Testis (tissue), 3 donors: Measurements from ENCODE around the gene NINL. TPM values are rescaled to one million over a fixed set of nuclear protein-coding genes. Genes with fewer than 3 reads are reported as not detected.
"Not testable (repeated sequence)": the region's sequence is repeated elsewhere in the genome, so short reads cannot be mapped to it uniquely, and the experiment has no call there.

Experiments
- DNase-seq: peaks from one replicate; pipeline ENCODE4 v3.0.0-alpha.2; 2019
- H3K27ac ChIP-seq, 2 donors: fragments of 200-600 bp; sonication (generic); one replicate each; pipeline ENCODE4 v1.5.1; 2019
- H3K27me3 ChIP-seq: fragments of 200-600 bp; sonication (generic); one replicate; pipeline ENCODE4 v1.5.1; 2019
- H3K36me3 ChIP-seq: fragments of 200-600 bp; sonication (generic); one replicate; pipeline ENCODE4 v1.5.1; 2017; ENCODE audit warnings: low read depth; ENCODE audit errors: missing control alignments
- H3K4me1 ChIP-seq: fragments of 200-600 bp; sonication (generic); one replicate; pipeline ENCODE4 v1.5.1; 2019
- H3K4me3 ChIP-seq, 2 donors: fragments of 200-600 bp; sonication (generic); one replicate each; pipeline ENCODE4 v1.5.1; 2017 to 2019
- H3K9me3 ChIP-seq: fragments of 200-600 bp; sonication (generic); one replicate; pipeline ENCODE4 v1.5.1; 2017
- CTCF ChIP-seq, 3 experiments: fragments of 450-650 bp in 2 of 3; fragments of 200-600 bp in 1 of 3; sonication (generic) in 1 of 3; IDR thresholded peaks; one replicate each; pipeline ENCODE4 v1.5.1; 2016 to 2019; ENCODE audit warnings: antibody characterized with exemption in 3 of 3, mild to moderate bottlenecking in 2 of 3, moderate library complexity in 1 of 3
- POLR2A ChIP-seq: fragments of 450-650 bp; IDR thresholded peaks from one replicate; pipeline ENCODE4 v1.6.1; 2017; ENCODE audit warnings: antibody characterized with exemption, mild to moderate bottlenecking, moderate library complexity
- WGBS, 2 donors: methylation state at CpG; one replicate each; pipeline ENCODE4 v1.1.5; 2018; 5-methylcytosine and 5-hydroxymethylcytosine counted together
- intact Hi-C: fragments of 100-400 bp; cut with DNase I; formaldehyde crosslinking; loops from one replicate; pipeline ENCODE4 v1.15.1; 2023; ENCODE audit warnings: low total_unique reads
- polyA plus RNA-seq: library from polyadenylated mRNA; stranded (reverse); fragments of 350-450 nt; fragmentation: Illumina TruSeq; extraction: RNeasy Lipid Tissue Mini Kit (QIAGEN cat#74804); gene quantifications from one replicate; pipeline ENCODE4 v1.2.3, GENCODE V29; 2014; ENCODE audit warnings: low read depth, low replicate concordance; ENCODE audit not compliant: insufficient read depth
- total RNA-seq, 2 donors: library from RNA; depleted of rRNA; stranded (reverse); fragments of >200 nt; gene quantifications; one replicate each; pipeline ENCODE4 v1.2.3, GENCODE V29; 2016

Gene NINL
- total and polyA plus RNA-seq, 3 donors from 2014 or later: 17.9 to 33.4 (median 32.8) TPM

- no peak overlapping the region for H3K4me3 ChIP-seq
- DNase-seq: no peak
- no peak overlapping the region for H3K27ac ChIP-seq
- 72 to 80% methylated on average over 23 to 48 of the region's 52 CpGs for WGBS, 2 donors
- no peaks in the 10 kb centered on the region for H3K4me1 ChIP-seq
- intact Hi-C loops: no loop called here
- H3K36me3 ChIP-seq: no peaks in the 10 kb centered on the region
- TF ChIP-seq CTCF (IDR thresholded peaks at IDR 0.05): no peak
- TF ChIP-seq POLR2A: no peak
- H3K9me3 ChIP-seq: no peaks in the 10 kb centered on the region
- no peaks in the 10 kb centered on the region for H3K27me3 ChIP-seq
These were observed 109.0 kb downstream of the NINL start for GRCh38 chr20:25476106-25477013.

- H3K27me3 ChIP-seq, H3K27ac ChIP-seq, H3K4me3 ChIP-seq, H3K36me3 ChIP-seq, H3K9me3 ChIP-seq, intact Hi-C loops, H3K4me1 ChIP-seq, DNase-seq: not testable (repeated sequence)
- 96 to 98% methylated on average over 2 of the region's 2 CpGs for WGBS, 2 donors
These were observed 112.0 kb downstream of the NINL start for GRCh38 chr20:25473297-25473696.

GRCh38 chr20:25471020-25471419, 114.3 kb downstream of the NINL start:
- TF ChIP-seq CTCF (IDR thresholded peaks at IDR 0.05) (no peak), POLR2A (no peak)
- intact Hi-C loops: no loop called here
- WGBS, 2 donors: 95 to 97% methylated on average over 7 of the region's 7 CpGs
- H3K27me3 ChIP-seq: no peaks in the 10 kb centered on the region
- H3K4me1 ChIP-seq: no peaks in the 10 kb centered on the region
- DNase-seq: no peak
- no peak overlapping the region for H3K4me3 ChIP-seq
- no peak overlapping the region for H3K27ac ChIP-seq
- H3K36me3 ChIP-seq: no peaks in the 10 kb centered on the region
- no peaks in the 10 kb centered on the region for H3K9me3 ChIP-seq

- no peak for DNase-seq
- no peak overlapping the region for H3K4me3 ChIP-seq
- H3K27me3 ChIP-seq: no peaks in the 10 kb centered on the region
- TF ChIP-seq CTCF (IDR thresholded peaks at IDR 0.05): no peak
- TF ChIP-seq POLR2A: no peak
- H3K36me3 ChIP-seq: no peaks in the 10 kb centered on the region
- H3K4me1 ChIP-seq: no peaks in the 10 kb centered on the region
- no peak overlapping the region for H3K27ac ChIP-seq
- 80 to 81% methylated on average over 13 of the region's 13 CpGs for WGBS, 2 donors
- intact Hi-C loops: no loop called here
- H3K9me3 ChIP-seq: no peaks in the 10 kb centered on the region
These were observed 115.3 kb downstream of the NINL start for GRCh38 chr20:25470045-25470444.

GRCh38 chr20:25469558-25469957, 115.8 kb downstream of the NINL start:
- 73 to 76% methylated on average over 12 to 13 of the region's 13 CpGs for WGBS, 2 donors
- H3K27me3 ChIP-seq: no peaks in the 10 kb centered on the region
- intact Hi-C loops: no loop called here

More at GRCh38 chr20:25469558-25469957, 115.8 kb downstream of the NINL start:
- H3K4me1 ChIP-seq: no peaks in the 10 kb centered on the region
- no peak for TF ChIP-seq CTCF (IDR thresholded peaks at IDR 0.05)
- no peak for TF ChIP-seq POLR2A
- no peaks in the 10 kb centered on the region for H3K36me3 ChIP-seq
- H3K9me3 ChIP-seq: no peaks in the 10 kb centered on the region
- no peak overlapping the region for H3K4me3 ChIP-seq
- DNase-seq: no peak
- H3K27ac ChIP-seq: no peak overlapping the region
